Body of pancreas (tissue), 4 donors: ENCODE measurements around the gene G3BP2. TPM values are rescaled to one million over a fixed set of nuclear protein-coding genes. Genes with fewer than 3 reads are reported as not detected.

Source experiments
- ATAC-seq: fragments of 150-250 bp; one replicate; pipeline ENCODE4 v1.9.1; 2016
- DNase-seq, 4 donors: peaks; one replicate each; pipeline ENCODE4 v3.0.0-alpha.2; 2019
- H3K27ac ChIP-seq, 4 donors: fragments of 200-600 bp; sonication (generic); 1 replicate in 3 of 4; 2 replicates in 1 of 4; pipeline versions ENCODE4 v1.5.1 to v1.6.1; 2016 to 2019; ENCODE audit warnings: mild to moderate bottlenecking in 1 of 4, mixed read lengths in 1 of 4, moderate library complexity in 1 of 4
- H3K27me3 ChIP-seq, 2 donors: fragments of 200-600 bp; sonication (generic); one replicate each; pipeline ENCODE4 v1.6.0; 2016; ENCODE audit warnings: mild to moderate bottlenecking in 1 of 2
- H3K36me3 ChIP-seq, 2 donors: fragments of 200-600 bp; sonication (generic); replicated peaks in 1 of 2; 2 replicates each; pipeline ENCODE4 v1.5.1; 2016; ENCODE audit warnings: low read depth in 2 of 2; ENCODE audit not compliant: insufficient read depth in 1 of 2
- H3K4me1 ChIP-seq: fragments of 200-600 bp; sonication (generic); one replicate; pipeline ENCODE4 v1.6.0; 2016
- H3K4me3 ChIP-seq, 2 donors: fragments of 200-600 bp; sonication (generic); 1 replicate in 1 of 2; 2 replicates in 1 of 2; pipeline ENCODE4 v1.5.1; 2016 to 2019
- H3K9me3 ChIP-seq, 3 donors: fragments of 200-600 bp; sonication (generic); 1 replicate in 2 of 3; 2 replicates in 1 of 3; pipeline ENCODE4 v1.5.1; 2016
- CTCF ChIP-seq, 7 experiments: fragments of 450-650 bp in 4 of 7; fragments of 200-600 bp in 3 of 7; sonication (generic) in 3 of 7; IDR thresholded peaks; one replicate each; pipeline ENCODE4 v1.5.1; 2016 to 2019; ENCODE audit warnings: antibody characterized with exemption in 7 of 7
- POLR2A ChIP-seq, 3 donors: fragments of 450-650 bp; IDR thresholded peaks; one replicate each; pipeline ENCODE4 v1.6.1; 2016; ENCODE audit warnings: antibody characterized with exemption in 3 of 3, mild to moderate bottlenecking in 2 of 3
- WGBS, 2 donors: methylation state at CpG; one replicate each; pipeline ENCODE4 v1.1.5; 2017; 5-methylcytosine and 5-hydroxymethylcytosine counted together
- intact Hi-C: fragments of 100-400 bp; cut with DNase I; formaldehyde crosslinking; loops from one replicate; pipeline ENCODE4 v1.15.1; 2023
- total RNA-seq, 2 donors: library from RNA; depleted of rRNA; stranded (reverse); fragments of >200 nt; gene quantifications; one replicate each; pipeline ENCODE4 v1.1.0, GENCODE V29; 2016

The G3BP2 gene
- total RNA-seq, 2 donors from 2014 or later = 29.7 to 65.6 TPM

DNA sequence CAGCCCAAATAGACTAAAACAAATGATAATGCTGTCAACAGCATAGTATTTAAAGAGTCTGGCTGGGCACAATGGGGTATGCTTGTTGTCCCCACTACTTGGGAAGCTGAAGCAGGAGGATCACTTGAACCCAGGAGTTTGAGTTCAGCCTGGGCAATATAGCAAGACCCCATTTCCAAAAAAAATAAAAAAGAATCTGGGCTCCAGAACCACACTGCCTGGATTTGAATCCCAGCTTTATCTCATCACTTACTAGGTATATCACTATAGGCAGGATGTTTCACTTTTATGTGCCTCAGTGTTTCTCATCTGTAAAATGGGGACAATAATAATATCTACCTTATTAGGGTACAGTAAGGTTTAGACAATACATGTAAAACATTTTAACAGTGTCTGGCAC lies 5.3 kb upstream of the G3BP2 start:
- Histone ChIP-seq H3K4me1 (peaks cover 7% of the 10 kb centered on the region), H3K27ac (no peak overlapping the region), H3K9me3 (no peaks in the 10 kb centered on the region), H3K4me3 (no peak overlapping the region), H3K27me3 (no peaks in the 10 kb centered on the region), H3K36me3 (no peaks in the 10 kb centered on the region)
- no peak for DNase-seq
- ATAC-seq = no peak
- no peak for TF ChIP-seq POLR2A (IDR thresholded peaks at IDR 0.05)
- no peak for TF ChIP-seq CTCF (IDR thresholded peaks at IDR 0.05)
- intact Hi-C loops = loop anchor here (10.0 kb wide), 1 partner anchor 46 kb away; the partner anchor contains the start of gene USO1

GRCh38 chr4:75675004-75675531 lies 1.9 kb upstream of the G3BP2 start:
- ATAC-seq (no peak), DNase-seq (no peak)
- no peak overlapping the region for H3K4me3 ChIP-seq
- 93 to 97% methylated on average over 9 to 11 of the region's 11 CpGs for WGBS, 2 donors
- H3K9me3 ChIP-seq = no peaks in the 10 kb centered on the region
- peaks cover 21% of the 10 kb centered on the region for H3K4me1 ChIP-seq
- intact Hi-C loops = loop anchor here (10.0 kb wide), 1 partner anchor 50 kb away; the partner anchor contains the start of gene USO1
- TF ChIP-seq CTCF (IDR thresholded peaks at IDR 0.05) (no peak), POLR2A (IDR thresholded peaks at IDR 0.05) (no peak)
- H3K36me3 ChIP-seq = no peaks in the 10 kb centered on the region
- H3K27ac ChIP-seq = no peak overlapping the region
- H3K27me3 ChIP-seq = no peaks in the 10 kb centered on the region

- Histone ChIP-seq H3K4me3 (peak overlapping the region in 1 of 2 donors; percentile 75), H3K9me3 (no peaks in the 10 kb centered on the region), H3K27ac (peak overlapping the region; percentile 88 to 96 (median 92)), H3K27me3 (no peaks in the 10 kb centered on the region), H3K36me3 (no peaks in the 10 kb centered on the region), H3K4me1 (peaks cover 32% of the 10 kb centered on the region)
- DNase-seq = no peak
- 24 to 28% methylated on average over 5 of the region's 5 CpGs for WGBS, 2 donors
- ATAC-seq = no peak
- TF ChIP-seq POLR2A (IDR thresholded peaks at IDR 0.05) (no peak), CTCF (IDR thresholded peaks at IDR 0.05) (no peak)
- intact Hi-C loops = loop anchor here (10.0 kb wide), 1 partner anchor 51 kb away; the partner anchor contains the start of gene USO1
Observed at GRCh38 chr4:75673959-75674328, 733 bp upstream of the G3BP2 start.

GRCh38 chr4:75672461-75673026 lies 667 bp downstream of the G3BP2 start:
- H3K4me1 ChIP-seq = peaks cover 40% of the 10 kb centered on the region
- ATAC-seq (peak; percentile 21), DNase-seq (peak; percentile 59 to 70 (median 66))
- H3K27ac ChIP-seq = peak overlapping the region; percentile 88 to 96 (median 92)
- WGBS, 2 donors = 0 to 1% methylated on average over 44 of the region's 44 CpGs
- H3K9me3 ChIP-seq = no peaks in the 10 kb centered on the region
- H3K36me3 ChIP-seq = no peaks in the 10 kb centered on the region
- intact Hi-C loops = loop anchor here (10.0 kb wide), 1 partner anchor 52 kb away; the partner anchor contains the start of gene USO1
- peak overlapping the region; percentile 75 to 93 for H3K4me3 ChIP-seq
- H3K27me3 ChIP-seq = no peaks in the 10 kb centered on the region
- TF ChIP-seq POLR2A (IDR thresholded peaks at IDR 0.05) (no peak), CTCF (IDR thresholded peaks at IDR 0.05) (no peak)
